Measurements from ENCODE around the gene DNAJC16.

GRCh38 chr1:15571266-15571665 is 44.6 kb downstream of the DNAJC16 start:
- TF ChIP-seq CTCF (conservative IDR thresholded peaks at IDR 0.05; ENCODE audit: low read depth, low read length) (no peak), USF2 (IDR thresholded peaks at IDR 0.05; ENCODE audit: low read depth, low read length) (no peak), RCOR1 (IDR thresholded peaks at IDR 0.05; ENCODE audit: insufficient replicate concordance, low read length) (no peak), BHLHE40 (IDR thresholded peaks at IDR 0.05; ENCODE audit: low read depth, low read length) (no peak), CEBPB (IDR thresholded peaks at IDR 0.05; ENCODE audit: low read depth, low read length) (no peak)

All from IMR-90 (cell line).